Keratinocyte (primary cell): Measurements from ENCODE around the gene UNC119B. TPM values are rescaled to one million over a fixed set of nuclear protein-coding genes. Genes with fewer than 3 reads are reported as not detected.

Source experiments
- DNase-seq: peaks from one replicate; pipeline ENCODE4 v3.0.0-alpha.2; 2011; ENCODE audit warnings: low read depth, missing footprints, low spot score
- FAIRE-seq: peaks from 2 replicates; lab custom pipeline; 2011; peaks lifted over from hg19 to GRCh38; lab: Jason Lieb, UNC
- H2AFZ ChIP-seq: 2 replicates; pipeline ENCODE4 v1.6.0; 2012; ENCODE audit warnings: low read length, control low read depth, inconsistent platforms; ENCODE audit not compliant: control insufficient read depth
- H3K27ac ChIP-seq: 2 replicates; pipeline ENCODE4 v1.5.1; 2011; ENCODE audit warnings: low read length; ENCODE audit not compliant: control insufficient read depth, insufficient read depth
- H3K27me3 ChIP-seq: 3 replicates; pipeline ENCODE4 v1.6.0; 2011; ENCODE audit warnings: low read length; ENCODE audit not compliant: control insufficient read depth, insufficient read depth; ENCODE audit errors: extremely low read depth
- H3K36me3 ChIP-seq, 2 experiments: 2 replicates in 1 of 2; 3 replicates in 1 of 2; pipeline ENCODE4 v1.5.1; 2011; ENCODE audit warnings: low read length in 2 of 2, mild to moderate bottlenecking in 1 of 2; ENCODE audit not compliant: control insufficient read depth in 2 of 2, insufficient read depth in 2 of 2; ENCODE audit errors: extremely low read depth in 1 of 2
- H3K4me1 ChIP-seq: 3 replicates; pipeline ENCODE4 v1.5.1; 2011; ENCODE audit warnings: low read length; ENCODE audit not compliant: control insufficient read depth, insufficient read depth; ENCODE audit errors: extremely low read depth
- H3K4me2 ChIP-seq: 3 replicates; pipeline ENCODE4 v1.6.0; 2011; ENCODE audit warnings: low read depth, low read length; ENCODE audit not compliant: control insufficient read depth, insufficient read depth; ENCODE audit errors: extremely low read depth
- H3K4me3 ChIP-seq, 3 experiments: fragments of 200-600 bp in 1 of 3; sonication (generic) in 1 of 3; 2 replicates in 2 of 3; 3 replicates in 1 of 3; pipeline ENCODE4 v1.5.1; 2011 to 2016; ENCODE audit warnings: low read length in 3 of 3, mild to moderate bottlenecking in 3 of 3, control low read depth in 2 of 3, inconsistent platforms in 1 of 3, low read depth in 1 of 3, mixed read lengths in 1 of 3, mixed run types in 1 of 3, moderate library complexity in 1 of 3; ENCODE audit not compliant: control insufficient read depth in 2 of 3, insufficient read depth in 2 of 3; ENCODE audit errors: extremely low read depth in 1 of 3
- H3K79me2 ChIP-seq: 2 replicates; pipeline ENCODE4 v1.6.0; 2012; ENCODE audit warnings: low read length; ENCODE audit not compliant: control insufficient read depth, insufficient read depth
- H3K9ac ChIP-seq: 3 replicates; pipeline ENCODE4 v1.6.0; 2011; ENCODE audit warnings: low read length; ENCODE audit not compliant: control insufficient read depth, insufficient read depth; ENCODE audit errors: extremely low read depth
- H3K9me1 ChIP-seq: 3 replicates; pipeline ENCODE4 v1.6.0; 2011; ENCODE audit warnings: low read length; ENCODE audit not compliant: control insufficient read depth, insufficient read depth; ENCODE audit errors: extremely low read depth
- H3K9me3 ChIP-seq: 2 replicates; pipeline ENCODE4 v1.5.1; 2012; ENCODE audit warnings: low read depth, low read length; ENCODE audit not compliant: control insufficient read depth
- H4K20me1 ChIP-seq: 3 replicates; pipeline ENCODE4 v1.6.0; 2011; ENCODE audit warnings: low read length; ENCODE audit not compliant: control insufficient read depth, insufficient read depth; ENCODE audit errors: extremely low read depth
- CTCF ChIP-seq, 3 experiments: IDR thresholded peaks in 1 of 3; conservative IDR thresholded peaks in 1 of 3; optimal IDR thresholded peaks in 1 of 3; 2 replicates in 2 of 3; 3 replicates in 1 of 3; pipeline versions ENCODE3 to v1.5.1; 2011; ENCODE audit warnings: low read length in 3 of 3, mild to moderate bottlenecking in 3 of 3, moderate library complexity in 2 of 3, control low read depth in 1 of 3, inconsistent platforms in 1 of 3; ENCODE audit not compliant: insufficient read depth in 2 of 3; ENCODE audit errors: extremely low read depth in 1 of 3
- EZH2 ChIP-seq: IDR thresholded peaks from one replicate; pipeline ENCODE4 v1.6.1; 2012; ENCODE audit warnings: inconsistent platforms, mild to moderate bottlenecking, low read length, moderate library complexity
- dilution Hi-C: fragments of 300-500 bp; cut with MboI; formaldehyde crosslinking; loops from one replicate; pipeline ENCODE4 v1.7.0; 2020; ENCODE audit warnings: low sequenced_read_pairs; ENCODE audit not compliant: extremely low pct_ligation_motif_present
- polyA plus RNA-seq, 5 experiments: library from polyadenylated mRNA; depleted of rRNA in 3 of 5; stranded (reverse) in 3 of 5; stranded (forward) in 1 of 5; unstranded in 1 of 5; fragments of >200 nt; gene quantifications; 1 replicate in 1 of 5; 2 replicates in 3 of 5; 3 replicates in 1 of 5; pipeline versions ENCODE4 v1.2.1 to v1.2.3, GENCODE V29; 2011 to 2012; ENCODE audit warnings: missing spikeins in 2 of 5, low read depth in 1 of 5, low replicate concordance in 1 of 5

Gene UNC119B
- polyA plus RNA-seq, 1 donor (not counting 4 experiments of a cell fraction or from before 2014, with no cell fraction given): 22.0 TPM

- no peak for DNase-seq
- H4K20me1 ChIP-seq: no peaks in the 10 kb centered on the region
- H3K9me1 ChIP-seq: no peaks in the 10 kb centered on the region
- no peak overlapping the region for H3K4me3 ChIP-seq
- H3K9ac ChIP-seq: no peak overlapping the region
- FAIRE-seq: no peak
- no peak overlapping the region for H2AFZ ChIP-seq
- no peaks in the 10 kb centered on the region for H3K79me2 ChIP-seq
- no peaks in the 10 kb centered on the region for H3K27me3 ChIP-seq
- H3K9me3 ChIP-seq: no peaks in the 10 kb centered on the region
- TF ChIP-seq EZH2: no peak
- no peak for TF ChIP-seq CTCF (optimal IDR thresholded peaks at IDR 0.05 in 1 of 3, IDR thresholded peaks at IDR 0.05 in 1 of 3, conservative IDR thresholded peaks at IDR 0.05 in 1 of 3; ENCODE audit: extremely low read depth in 1 of 3, insufficient read depth in 2 of 3, low read length in 3 of 3)
- no peak overlapping the region for H3K4me2 ChIP-seq
- dilution Hi-C loops: no loop called here
- no peak overlapping the region for H3K27ac ChIP-seq
- peaks cover under 1% of the 10 kb centered on the region for H3K4me1 ChIP-seq
- H3K36me3 ChIP-seq: peaks cover 33 to 35% of the 10 kb centered on the region in 2 experiments
Measured at GRCh38 chr12:120767071-120768024, 57.1 kb downstream of the UNC119B start.

GRCh38 chr12:120771097-120771496, 60.8 kb downstream of the UNC119B start:
- no peak overlapping the region for H3K27ac ChIP-seq
- FAIRE-seq (no peak), DNase-seq (no peak)
- H3K4me1 ChIP-seq: no peaks in the 10 kb centered on the region
- H4K20me1 ChIP-seq: no peaks in the 10 kb centered on the region
- H3K4me2 ChIP-seq: no peak overlapping the region
- H3K27me3 ChIP-seq: no peaks in the 10 kb centered on the region
- no peaks in the 10 kb centered on the region for H3K79me2 ChIP-seq
- TF ChIP-seq EZH2: no peak
- no peak for TF ChIP-seq CTCF (optimal IDR thresholded peaks at IDR 0.05 in 1 of 3, IDR thresholded peaks at IDR 0.05 in 1 of 3, conservative IDR thresholded peaks at IDR 0.05 in 1 of 3; ENCODE audit: extremely low read depth in 1 of 3, insufficient read depth in 2 of 3, low read length in 3 of 3)
- dilution Hi-C loops: no loop called here
- H2AFZ ChIP-seq: no peak overlapping the region
- H3K36me3 ChIP-seq: peaks cover 23 to 27% of the 10 kb centered on the region in 2 experiments
- H3K9me3 ChIP-seq: no peaks in the 10 kb centered on the region
- H3K4me3 ChIP-seq: no peak overlapping the region
- no peak overlapping the region for H3K9ac ChIP-seq
- H3K9me1 ChIP-seq: no peaks in the 10 kb centered on the region

Other genes with a start within 250 kb of the UNC119B start
- gene SRSF9, start 240.7 kb upstream of the UNC119B start, polyA plus RNA-seq: 108 to 175 TPM (median 159 TPM) in 3 replicates
- 636 to 744 TPM (median 716 TPM) in 3 replicates for gene DYNLL1, start 214.3 kb upstream of the UNC119B start, polyA plus RNA-seq
- 23.9 to 38.7 TPM (median 27.9 TPM) in 3 replicates for gene COQ5, start 181.3 kb upstream of the UNC119B start, polyA plus RNA-seq
- gene RNF10, start 176.1 kb upstream of the UNC119B start, polyA plus RNA-seq: 55.3 to 160 TPM (median 60.3 TPM) in 3 replicates
- 94.4 to 105 TPM (median 102 TPM) in 3 replicates for gene POP5, start 129.1 kb upstream of the UNC119B start, polyA plus RNA-seq
- 0.04 TPM in 2 of 3 replicates, not detected in the other for gene CABP1, start 69.8 kb upstream of the UNC119B start, polyA plus RNA-seq
- 38.8 to 65.2 TPM (median 46.7 TPM) in 3 replicates for gene MLEC, start 23.3 kb upstream of the UNC119B start, polyA plus RNA-seq
- 2.2 to 3.8 TPM (median 2.8 TPM) in 3 replicates for gene ACADS, start 15.4 kb downstream of the UNC119B start, polyA plus RNA-seq
- gene SPPL3, start 193.9 kb downstream of the UNC119B start, polyA plus RNA-seq: 28.3 to 36.9 TPM (median 30.5 TPM) in 3 replicates